Lung (tissue), 12 donors: ENCODE measurements around the gene MICAL2. TPM values are rescaled to one million over a fixed set of nuclear protein-coding genes. Genes with fewer than 3 reads are reported as not detected.
A peak's percentile ranks its signal among the peaks of the same experiment; 100 is the strongest.

Experiments
- ATAC-seq: fragments of 200-7000 bp; cut with Tn5 transposase; one replicate; pipeline ENCODE4 v1.9.1; 2020; ENCODE audit warnings: moderate number of reproducible peaks; ENCODE audit not compliant: insufficient read depth, low FRiP score
- DNase-seq, 3 donors: peaks; one replicate each; pipeline ENCODE4 v3.0.0-alpha.2; 2013 to 2017
- H3K27ac ChIP-seq, 2 donors: one replicate each; pipeline ENCODE4 v1.5.1; 2013; ENCODE audit warnings: mild to moderate bottlenecking in 2 of 2, moderate library complexity in 2 of 2, control low read depth in 1 of 2, inconsistent platforms in 1 of 2, low read depth in 1 of 2, low read length in 1 of 2
- H3K27me3 ChIP-seq, 3 donors: one replicate each; pipeline ENCODE4 v1.5.1; 2013; ENCODE audit warnings: low read length in 2 of 3; ENCODE audit not compliant: control insufficient read depth in 3 of 3, insufficient read depth in 3 of 3
- H3K36me3 ChIP-seq, 4 donors: one replicate each; pipeline ENCODE4 v1.5.1; 2013; ENCODE audit warnings: low read length in 4 of 4, mild to moderate bottlenecking in 1 of 4, moderate library complexity in 1 of 4; ENCODE audit not compliant: control insufficient read depth in 4 of 4, insufficient read depth in 4 of 4
- H3K4me1 ChIP-seq, 5 donors: one replicate each; pipeline ENCODE4 v1.5.1; 2013; ENCODE audit warnings: low read length in 5 of 5, mild to moderate bottlenecking in 2 of 5, moderate library complexity in 1 of 5; ENCODE audit not compliant: control insufficient read depth in 5 of 5, insufficient read depth in 5 of 5
- H3K4me3 ChIP-seq: one replicate; pipeline ENCODE4 v1.5.1; 2013; ENCODE audit warnings: mild to moderate bottlenecking, control low read depth, moderate library complexity
- H3K9ac ChIP-seq, 2 donors: one replicate each; pipeline ENCODE4 v1.5.1; 2013; ENCODE audit warnings: low read length in 2 of 2, control low read depth in 1 of 2; ENCODE audit not compliant: insufficient read depth in 1 of 2
- H3K9me3 ChIP-seq, 4 donors: one replicate each; pipeline ENCODE4 v1.5.1; 2013; ENCODE audit warnings: low read length in 3 of 4, mild to moderate bottlenecking in 1 of 4, moderate library complexity in 1 of 4; ENCODE audit not compliant: control insufficient read depth in 4 of 4, insufficient read depth in 3 of 4
- CTCF ChIP-seq: IDR thresholded peaks from 2 replicates; pipeline ENCODE4 v1.5.1; 2012; ENCODE audit warnings: mild to moderate bottlenecking; ENCODE audit errors: control extremely low read depth, extremely low read depth
- WGBS, 2 donors: extraction: QIAGEN DNeasy Blood & Tissue Kit; methylation state at CpG; one replicate each; pipeline ENCODE4 v1.1.7; 2013; 5-methylcytosine and 5-hydroxymethylcytosine counted together
- polyA plus RNA-seq, 2 donors: library from polyadenylated mRNA; stranded (reverse); fragments of 200-250 nt; gene quantifications; one replicate each; pipeline ENCODE4 v1.2.1, GENCODE V29; 2013
- total RNA-seq, 2 donors: library from RNA; depleted of rRNA in 1 of 2; stranded (reverse); fragments of >200 nt in 1 of 2; gene quantifications; one replicate each; pipeline ENCODE4 v1.2.1, GENCODE V29; 2014 to 2021
- donor health status: control.
- donor health status: control.
- donor health status: Bipolar disorder and iron deficiency.
- donor health status: healthy.
- donor health status: DM: yes; HTN: yes; CAD: no.

MICAL2 gene
- total and polyA plus RNA-seq, 4 donors, result 38.2 to 218 (median 99.6) TPM

DNA sequence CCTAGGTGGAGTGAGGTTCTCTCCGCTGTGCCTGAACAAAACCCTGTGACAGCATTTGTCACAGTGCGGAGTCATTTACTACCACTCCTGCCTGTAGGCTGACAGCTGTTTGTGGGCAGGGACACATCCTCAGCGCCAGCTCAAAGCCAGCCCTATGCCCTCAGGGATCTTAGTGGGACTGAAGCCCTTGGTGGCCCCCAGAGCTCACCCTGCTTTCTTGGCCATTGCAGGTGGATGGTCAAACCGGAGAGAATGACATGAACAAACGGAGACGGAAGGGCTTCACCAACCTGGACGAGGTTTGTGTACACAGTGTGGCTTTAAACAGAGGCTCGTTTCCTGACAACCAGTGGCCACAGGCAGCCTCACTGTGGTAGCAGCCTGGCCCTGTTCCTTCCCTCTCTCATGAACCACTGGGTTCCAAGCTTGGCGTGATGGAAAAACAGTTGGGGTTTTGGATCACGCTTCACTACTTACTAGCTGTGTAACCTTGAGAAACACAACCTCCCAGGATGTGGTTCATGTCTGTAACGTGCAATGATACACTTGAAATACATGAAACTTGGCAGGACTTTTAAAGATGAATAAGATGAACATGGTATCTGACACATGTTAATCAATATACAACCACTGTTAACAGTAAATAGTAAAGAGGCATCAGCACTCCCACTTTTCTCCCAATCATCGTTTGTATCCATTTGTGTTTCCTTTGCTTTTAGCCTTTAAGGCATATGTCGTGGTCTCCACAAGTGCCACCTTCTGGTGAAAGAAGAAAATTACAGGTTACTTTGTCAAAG, 125.8 kb downstream of the MICAL2 start:
- no peak for ATAC-seq
- peak overlapping the region; percentile 67 to 80 for H3K27ac ChIP-seq
- peaks cover 0 to 10% (median 4%) of the 10 kb centered on the region in 4 donors for H3K36me3 ChIP-seq
- H3K27me3 ChIP-seq, result no peaks in the 10 kb centered on the region
- peaks cover 0 to 21% (median 0%) of the 10 kb centered on the region in 5 donors for H3K4me1 ChIP-seq
- 25 to 36% methylated on average over 13 of the region's 13 CpGs for WGBS, 2 donors
- no peak overlapping the region for H3K9ac ChIP-seq
- no peak overlapping the region for H3K4me3 ChIP-seq
- peak in 2 of 3 donors; percentile 73 to 82 for DNase-seq
- H3K9me3 ChIP-seq, result no peaks in the 10 kb centered on the region
- TF ChIP-seq CTCF, result peak; percentile 63

GRCh38 chr11:12236744-12237101, 126.3 kb downstream of the MICAL2 start:
- H3K27ac ChIP-seq, result peak overlapping the region in 1 of 2 donors; percentile 48
- ATAC-seq (no peak), DNase-seq (no peak)
- peaks cover 0 to 21% (median 0%) of the 10 kb centered on the region in 5 donors for H3K4me1 ChIP-seq
- TF ChIP-seq CTCF, result no peak
- 66 to 68% methylated on average over 5 of the region's 5 CpGs for WGBS, 2 donors
- H3K9ac ChIP-seq, result no peak overlapping the region
- no peaks in the 10 kb centered on the region for H3K27me3 ChIP-seq
- H3K9me3 ChIP-seq, result no peaks in the 10 kb centered on the region
- no peak overlapping the region for H3K4me3 ChIP-seq
- peaks cover 0 to 9% (median 5%) of the 10 kb centered on the region in 4 donors for H3K36me3 ChIP-seq

- no peak overlapping the region for H3K9ac ChIP-seq
- H3K4me3 ChIP-seq, result no peak overlapping the region
- peaks cover 0 to 19% (median 0%) of the 10 kb centered on the region in 5 donors for H3K4me1 ChIP-seq
- no peak for TF ChIP-seq CTCF
- H3K27me3 ChIP-seq, result no peaks in the 10 kb centered on the region
- H3K36me3 ChIP-seq, result peaks cover 0 to 9% (median 4%) of the 10 kb centered on the region in 4 donors
- no peaks in the 10 kb centered on the region for H3K9me3 ChIP-seq
- no peak for ATAC-seq
- 74 to 84% methylated on average over 3 of the region's 3 CpGs for WGBS, 2 donors
- peak overlapping the region in 1 of 2 donors; percentile 48 for H3K27ac ChIP-seq
- DNase-seq, result no peak
These were observed 127.0 kb downstream of the MICAL2 start for GRCh38 chr11:12237381-12237784.
